ENCODE measurements around the gene SUN1.
"Not testable (repeated sequence)": the region's sequence is repeated elsewhere in the genome, so short reads cannot be mapped to it uniquely, and the experiment has no call there.

SUN1 gene

GRCh38 chr7:867001-867405 is 34.7 kb downstream of the SUN1 start:
- Histone ChIP-seq H3K36me3 (ENCODE audit: control insufficient read depth, insufficient read depth, low read length) (peaks cover 10% of the 10 kb centered on the region), H3K9ac (ENCODE audit: low read length) (no peak overlapping the region), H3K9me3 (ENCODE audit: control insufficient read depth, low read length) (no peaks in the 10 kb centered on the region)

GRCh38 chr7:867406-868188 is 35.3 kb downstream of the SUN1 start:
- Histone ChIP-seq H3K9ac (ENCODE audit: low read length) (no peak overlapping the region), H3K36me3 (ENCODE audit: control insufficient read depth, insufficient read depth, low read length) (peaks cover 16% of the 10 kb centered on the region)

More at GRCh38 chr7:867001-867405, 34.7 kb downstream of the SUN1 start:
- Histone ChIP-seq H3K27me3 (ENCODE audit: control insufficient read depth, insufficient read depth, low read length) (no peaks in the 10 kb centered on the region), H3K4me1 (ENCODE audit: control insufficient read depth, insufficient read depth, low read length) (peaks cover 17% of the 10 kb centered on the region), H3K4me3 (ENCODE audit: low read length) (no peak overlapping the region)

DNA sequence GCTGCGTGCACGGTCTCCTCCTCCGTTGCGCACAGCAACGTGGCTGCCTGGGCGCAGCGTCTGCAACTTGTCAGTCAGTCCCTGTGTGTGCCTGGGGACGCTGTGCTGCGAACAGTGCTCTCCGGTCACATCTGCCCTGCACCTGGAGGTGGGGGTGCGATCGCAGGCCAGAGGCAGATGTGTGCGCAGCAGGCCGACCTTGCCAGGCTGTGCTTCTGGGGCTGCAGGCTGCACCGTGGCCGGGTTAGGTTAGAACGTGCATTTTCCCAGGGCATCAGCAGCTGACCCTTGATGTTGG is 35.9 kb downstream of the SUN1 start:
- no peaks in the 10 kb centered on the region for H3K27me3 ChIP-seq (ENCODE audit: control insufficient read depth, insufficient read depth, low read length)
- H3K9me3 ChIP-seq (ENCODE audit: control insufficient read depth, low read length), result no peaks in the 10 kb centered on the region
- no peak overlapping the region for H3K9ac ChIP-seq (ENCODE audit: low read length)
- peaks cover 21% of the 10 kb centered on the region for H3K36me3 ChIP-seq (ENCODE audit: control insufficient read depth, insufficient read depth, low read length)
- H3K4me1 ChIP-seq (ENCODE audit: control insufficient read depth, insufficient read depth, low read length), result peaks cover 19% of the 10 kb centered on the region
- no peak overlapping the region for H3K4me3 ChIP-seq (ENCODE audit: low read length)

More at GRCh38 chr7:867406-868188, 35.3 kb downstream of the SUN1 start:
- Histone ChIP-seq H3K27me3 (ENCODE audit: control insufficient read depth, insufficient read depth, low read length) (no peaks in the 10 kb centered on the region), H3K4me3 (ENCODE audit: low read length) (no peak overlapping the region), H3K9me3 (ENCODE audit: control insufficient read depth, low read length) (no peaks in the 10 kb centered on the region), H3K4me1 (ENCODE audit: control insufficient read depth, insufficient read depth, low read length) (peaks cover 17% of the 10 kb centered on the region)

GRCh38 chr7:869348-869747 is 37.1 kb downstream of the SUN1 start:
- Histone ChIP-seq H3K4me1 (ENCODE audit: control insufficient read depth, insufficient read depth, low read length) (peaks cover 29% of the 10 kb centered on the region), H3K4me3 (ENCODE audit: low read length) (no peak overlapping the region), H3K9me3 (ENCODE audit: control insufficient read depth, low read length) (no peaks in the 10 kb centered on the region), H3K9ac (ENCODE audit: low read length) (peak overlapping the region; percentile 6), H3K27me3 (ENCODE audit: control insufficient read depth, insufficient read depth, low read length) (no peaks in the 10 kb centered on the region), H3K36me3 (ENCODE audit: control insufficient read depth, insufficient read depth, low read length) (peaks cover 21% of the 10 kb centered on the region)

DNA sequence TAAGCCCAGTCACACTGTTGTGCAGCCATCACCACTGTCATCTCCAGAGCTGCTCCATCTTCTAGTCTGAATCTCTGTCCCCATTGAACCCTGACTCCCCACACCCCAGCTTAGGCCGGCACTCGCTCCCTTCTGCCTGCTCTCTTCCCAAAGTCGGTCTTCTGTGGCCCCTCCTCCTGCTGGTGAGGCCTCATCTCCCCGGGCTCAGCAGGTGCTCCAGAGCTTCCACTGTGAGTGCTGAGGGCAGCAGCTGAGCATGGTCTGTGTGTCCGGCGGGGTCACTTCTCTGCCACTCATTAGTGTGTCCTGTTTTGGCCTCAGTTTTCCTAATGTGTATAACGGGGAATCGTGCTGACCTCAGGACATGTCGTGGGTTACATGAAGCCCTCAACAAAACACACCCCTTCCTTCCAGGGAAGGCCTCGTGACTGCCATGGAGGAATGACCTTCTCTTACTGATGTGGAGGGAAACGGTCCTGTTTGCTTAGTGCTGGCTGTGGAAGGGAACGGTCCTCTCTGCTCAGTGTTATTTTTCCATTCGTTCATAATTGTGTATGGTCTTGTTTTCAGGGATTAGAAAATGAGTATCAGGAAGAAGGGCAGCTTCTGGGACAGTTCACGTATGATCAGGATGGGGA is 39.7 kb downstream of the SUN1 start:
- Histone ChIP-seq H3K36me3 (ENCODE audit: control insufficient read depth, insufficient read depth, low read length) (peaks cover 12% of the 10 kb centered on the region), H3K9me3 (ENCODE audit: control insufficient read depth, low read length) (no peaks in the 10 kb centered on the region), H3K27me3 (ENCODE audit: control insufficient read depth, insufficient read depth, low read length) (no peaks in the 10 kb centered on the region), H3K9ac (ENCODE audit: low read length) (no peak overlapping the region), H3K4me1 (ENCODE audit: control insufficient read depth, insufficient read depth, low read length) (peaks cover 33% of the 10 kb centered on the region), H3K4me3 (ENCODE audit: low read length) (no peak overlapping the region)

DNA sequence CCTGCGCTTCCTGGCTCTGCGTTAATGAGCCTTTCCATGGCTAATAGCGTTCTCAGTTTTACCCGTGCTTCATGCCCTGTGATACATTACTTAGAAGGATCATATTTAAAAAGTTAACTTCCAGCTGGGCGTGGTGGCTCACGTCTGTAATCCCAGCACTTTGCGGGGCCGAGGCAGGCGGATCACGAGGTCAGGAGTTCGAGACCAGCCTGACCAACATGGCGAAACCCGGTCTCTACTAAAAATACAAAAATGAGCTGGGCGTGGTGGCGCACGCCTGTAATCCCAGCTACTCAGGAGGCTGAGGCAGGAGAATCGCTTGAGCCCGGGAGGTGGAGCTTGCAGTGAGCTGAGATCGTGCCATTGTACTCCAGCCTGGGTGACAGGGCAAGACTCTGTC is 40.4 kb downstream of the SUN1 start:
- peaks cover 12% of the 10 kb centered on the region for H3K36me3 ChIP-seq (ENCODE audit: control insufficient read depth, insufficient read depth, low read length)
- H3K9ac ChIP-seq (ENCODE audit: low read length); H3K9me3 ChIP-seq (ENCODE audit: control insufficient read depth, low read length); H3K27me3 ChIP-seq (ENCODE audit: control insufficient read depth, insufficient read depth, low read length); H3K4me3 ChIP-seq (ENCODE audit: low read length): not testable (repeated sequence)
- peaks cover 26% of the 10 kb centered on the region for H3K4me1 ChIP-seq (ENCODE audit: control insufficient read depth, insufficient read depth, low read length)

DNA sequence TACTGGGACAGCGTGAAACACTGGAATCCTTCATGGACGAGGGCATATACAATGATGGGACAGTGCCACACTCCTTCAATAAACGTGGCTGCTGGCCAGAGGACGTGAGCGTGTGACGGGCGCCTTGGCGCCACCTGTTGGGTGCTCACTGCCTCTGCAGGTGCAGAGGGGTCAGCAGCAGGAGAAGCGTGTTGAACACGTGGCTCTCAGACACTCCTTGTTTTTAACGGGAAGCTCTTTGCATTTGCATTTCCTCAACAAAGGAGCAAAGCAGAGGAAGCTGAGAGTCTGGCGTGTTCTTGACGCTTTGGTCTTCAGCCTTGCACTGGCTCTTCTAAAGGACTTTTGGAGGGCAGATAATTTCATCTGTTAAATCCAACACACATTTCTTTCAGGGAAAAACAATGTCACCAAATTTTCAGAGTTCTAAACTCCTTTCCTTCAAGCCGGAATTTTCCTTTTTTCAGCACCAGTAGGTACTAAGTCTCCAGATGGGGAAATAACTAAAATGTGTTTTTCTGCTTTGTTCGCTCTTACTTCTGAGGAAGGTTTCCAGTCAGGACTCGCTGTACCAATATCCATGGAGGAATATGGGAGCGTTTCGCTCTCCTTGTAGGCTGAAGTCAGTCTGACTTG is 41.2 kb downstream of the SUN1 start:
- no peaks in the 10 kb centered on the region for H3K9me3 ChIP-seq (ENCODE audit: control insufficient read depth, low read length)
- peaks cover 12% of the 10 kb centered on the region for H3K36me3 ChIP-seq (ENCODE audit: control insufficient read depth, insufficient read depth, low read length)
- H3K4me3 ChIP-seq (ENCODE audit: low read length), result no peak overlapping the region
- no peaks in the 10 kb centered on the region for H3K27me3 ChIP-seq (ENCODE audit: control insufficient read depth, insufficient read depth, low read length)
- peaks cover 25% of the 10 kb centered on the region for H3K4me1 ChIP-seq (ENCODE audit: control insufficient read depth, insufficient read depth, low read length)
- H3K9ac ChIP-seq (ENCODE audit: low read length), result no peak overlapping the region

DNA sequence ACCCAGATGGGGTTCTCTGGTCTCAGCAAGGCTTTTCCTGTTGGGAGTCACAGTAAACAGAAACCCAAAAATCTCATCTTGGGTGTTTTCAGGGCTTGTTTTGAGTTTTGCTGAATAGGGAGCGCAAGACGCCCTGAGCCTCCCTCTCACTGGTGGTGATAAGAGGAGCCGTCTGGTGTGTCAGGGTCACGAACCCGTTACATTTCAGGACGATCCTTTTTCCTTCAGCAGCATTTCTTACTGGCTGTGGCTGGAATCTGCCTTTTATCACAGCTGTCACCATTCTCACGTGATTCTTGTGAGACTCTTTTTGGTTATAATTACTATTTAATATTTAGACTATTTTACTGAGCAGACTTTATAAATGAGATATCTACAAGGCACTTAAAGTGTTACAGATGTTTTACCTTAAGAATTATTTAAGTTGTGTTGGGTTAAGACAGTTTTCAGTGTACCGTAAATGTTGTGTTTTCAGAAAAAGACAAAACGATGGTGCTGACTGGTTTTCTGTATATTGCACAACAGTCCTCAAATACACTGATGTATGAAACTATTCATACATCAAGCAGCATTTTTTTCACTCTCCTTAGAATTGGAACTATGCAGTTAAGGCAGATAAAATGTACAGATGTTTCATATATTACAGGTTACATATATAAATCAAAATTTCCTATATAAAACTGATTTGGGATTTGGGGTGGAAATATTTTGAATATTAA is 41.9 kb downstream of the SUN1 start:
- Histone ChIP-seq H3K27me3 (ENCODE audit: control insufficient read depth, insufficient read depth, low read length) (no peaks in the 10 kb centered on the region), H3K9ac (ENCODE audit: low read length) (no peak overlapping the region), H3K4me3 (ENCODE audit: low read length) (no peak overlapping the region), H3K4me1 (ENCODE audit: control insufficient read depth, insufficient read depth, low read length) (peaks cover 32% of the 10 kb centered on the region), H3K36me3 (ENCODE audit: control insufficient read depth, insufficient read depth, low read length) (peaks cover 12% of the 10 kb centered on the region), H3K9me3 (ENCODE audit: control insufficient read depth, low read length) (no peaks in the 10 kb centered on the region)

GRCh38 chr7:875051-875450 is 42.8 kb downstream of the SUN1 start:
- peaks cover 35% of the 10 kb centered on the region for H3K4me1 ChIP-seq (ENCODE audit: control insufficient read depth, insufficient read depth, low read length)
- no peaks in the 10 kb centered on the region for H3K27me3 ChIP-seq (ENCODE audit: control insufficient read depth, insufficient read depth, low read length)
- no peak overlapping the region for H3K4me3 ChIP-seq (ENCODE audit: low read length)
- no peak overlapping the region for H3K9ac ChIP-seq (ENCODE audit: low read length)
- no peaks in the 10 kb centered on the region for H3K9me3 ChIP-seq (ENCODE audit: control insufficient read depth, low read length)
- H3K36me3 ChIP-seq (ENCODE audit: control insufficient read depth, insufficient read depth, low read length), result peaks cover 12% of the 10 kb centered on the region

DNA sequence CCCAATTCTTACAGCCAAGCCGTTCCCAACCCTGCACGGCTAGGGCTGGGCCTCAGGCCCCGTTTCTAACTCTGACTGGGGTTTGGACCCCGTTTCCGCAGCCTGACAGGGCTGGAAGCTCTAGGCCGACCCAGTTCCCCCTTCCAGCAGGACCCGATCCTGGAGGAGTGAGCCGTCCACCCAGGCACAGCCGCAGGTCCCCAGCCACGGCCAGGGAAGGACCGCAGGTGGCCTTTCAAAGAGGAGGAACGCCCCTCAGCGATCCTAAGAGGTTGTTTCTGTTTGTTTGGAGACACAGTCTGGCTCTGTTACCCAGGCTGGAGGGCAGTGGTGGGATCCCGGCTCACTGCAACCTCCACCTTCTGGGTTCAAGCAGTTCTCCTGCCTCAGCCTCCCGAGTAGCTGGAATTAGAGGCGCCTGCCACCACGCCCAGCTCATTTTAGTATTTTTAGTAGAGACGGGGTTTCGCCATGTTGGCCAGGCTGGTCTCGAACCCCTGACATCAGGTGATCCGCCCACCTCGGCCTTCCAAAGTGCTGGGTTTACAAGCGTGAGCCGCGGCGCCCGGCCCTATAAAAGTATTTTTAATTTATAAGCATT is 43.3 kb downstream of the SUN1 start:
- Histone ChIP-seq H3K4me1 (ENCODE audit: control insufficient read depth, insufficient read depth, low read length) (peaks cover 35% of the 10 kb centered on the region), H3K9ac (ENCODE audit: low read length) (no peak overlapping the region), H3K36me3 (ENCODE audit: control insufficient read depth, insufficient read depth, low read length) (peaks cover 12% of the 10 kb centered on the region), H3K27me3 (ENCODE audit: control insufficient read depth, insufficient read depth, low read length) (no peaks in the 10 kb centered on the region), H3K9me3 (ENCODE audit: control insufficient read depth, low read length) (no peaks in the 10 kb centered on the region), H3K4me3 (ENCODE audit: low read length) (no peak overlapping the region)

GRCh38 chr7:876077-876971 is 44.0 kb downstream of the SUN1 start, which contains the start of gene GET4:
GET4 (plus strand) TSS chr7:876554; CDS start chr7:876646, 92 bp downstream.
- peaks cover 35% of the 10 kb centered on the region for H3K4me1 ChIP-seq (ENCODE audit: control insufficient read depth, insufficient read depth, low read length)
- H3K9ac ChIP-seq (ENCODE audit: low read length), result peak within 1 kb of the TSS; percentile 92
- no peaks in the 10 kb centered on the region for H3K27me3 ChIP-seq (ENCODE audit: control insufficient read depth, insufficient read depth, low read length)
- peak within 1 kb of the TSS; percentile 71 for H3K4me3 ChIP-seq (ENCODE audit: low read length)
- H3K9me3 ChIP-seq (ENCODE audit: control insufficient read depth, low read length), result no peaks in the 10 kb centered on the region
- peaks cover 12% of the 10 kb centered on the region for H3K36me3 ChIP-seq (ENCODE audit: control insufficient read depth, insufficient read depth, low read length)
